HL-60 (cell line): ENCODE results near the gene AWAT1.

Experiments used
- CTCF ChIP-seq: IDR thresholded peaks from one replicate; pipeline ENCODE4 v1.5.1; 2011; ENCODE audit warnings: low read length, control low read depth, inconsistent platforms; ENCODE audit not compliant: insufficient read depth
- POLR2AphosphoS5 ChIP-seq: IDR thresholded peaks from 2 replicates; pipeline ENCODE4 v1.6.1; 2012; ENCODE audit warnings: low read depth

- TF ChIP-seq POLR2AphosphoS5 (no peak), CTCF (no peak)
These were observed 26.0 kb upstream of the AWAT1 start for GRCh38 chrX:70208479-70208878.
